HepG2 (cell line): ENCODE measurements around the gene BLOC1S4. TPM values are rescaled to one million over a fixed set of nuclear protein-coding genes. Genes with fewer than 3 reads are reported as not detected.
A peak's percentile ranks its signal among the peaks of the same experiment; 100 is the strongest.

Experiments used
- ATAC-seq: fragments of 200-7000 bp; cut with Tn5 transposase; 3 replicates; pipeline ENCODE4 v1.9.1; 2020; ENCODE audit warnings: mild to moderate bottlenecking, moderate library complexity
- BruUV-seq: library from RNA; stranded (reverse); fragments of 400-500 nt; replicated peaks from 2 replicates; lab custom pipeline; 2021; lab: Mats Ljungman, UMichigan
- CTCF ChIA-PET: fragments of 300-600 bp; formaldehyde crosslinking; extraction: SDS; loops from one replicate; lab custom pipeline; 2021; ENCODE audit warnings: low total read pairs, inconsistent platforms, low intra/inter-chr PET ratio; lab: Yijun Ruan, JAX
- POLR2A ChIA-PET: fragments of 350-600 bp; sonication (Branson Sonifier 250); formaldehyde crosslinking; loops from one replicate; lab custom pipeline; 2020; ENCODE audit warnings: antibody characterized with exemption, inconsistent platforms; lab: Yijun Ruan, JAX
- DNase-seq: peaks from one replicate; pipeline ENCODE4 v3.0.0-alpha.2; 2015; ENCODE audit warnings: low spot score
- FAIRE-seq: peaks from 3 replicates; lab custom pipeline; 2011; peaks lifted over from hg19 to GRCh38; lab: Jason Lieb, UNC
- H2AFZ ChIP-seq: one replicate; pipeline ENCODE4 v1.6.1; 2011; ENCODE audit warnings: low read length, inconsistent platforms
- H3K27ac ChIP-seq: fragments of 300-600 bp; 3 replicates; pipeline ENCODE4 v1.8.0; 2011; ENCODE audit warnings: mixed run types, mild to moderate bottlenecking, mixed read lengths, low read length, inconsistent platforms; ENCODE audit not compliant: insufficient read depth; ENCODE audit errors: extremely low read length
- H3K27me3 ChIP-seq, 2 experiments: fragments of 200-600 bp in 1 of 2; 2 replicates in 1 of 2; 3 replicates in 1 of 2; pipeline versions ENCODE4 v1.6.0 to v1.8.0; 2011; ENCODE audit warnings: low read length in 2 of 2, mild to moderate bottlenecking in 2 of 2, moderate library complexity in 2 of 2, inconsistent platforms in 1 of 2; ENCODE audit not compliant: insufficient read depth in 2 of 2, control insufficient read depth in 1 of 2
- H3K36me3 ChIP-seq, 2 experiments: fragments of 200-600 bp in 1 of 2; replicated peaks in 1 of 2; 2 replicates in 1 of 2; 3 replicates in 1 of 2; pipeline versions ENCODE4 v1.5.1 to v1.8.0; 2011; ENCODE audit warnings: low read length in 2 of 2, inconsistent platforms in 1 of 2; ENCODE audit not compliant: insufficient read depth in 2 of 2, control insufficient read depth in 1 of 2
- H3K4me1 ChIP-seq: 2 replicates; pipeline ENCODE4 v1.5.1; 2012; ENCODE audit warnings: low read length, inconsistent platforms; ENCODE audit not compliant: insufficient read depth
- H3K4me2 ChIP-seq: 2 replicates; pipeline ENCODE4 v1.6.0; 2011; ENCODE audit warnings: low read depth, low read length, inconsistent platforms
- H3K4me3 ChIP-seq, 3 experiments: fragments of 200-600 bp in 1 of 3; sonication (generic), shearing (Covaris generic) in 1 of 3; replicated peaks in 1 of 3; 2 replicates each; pipeline ENCODE4 v1.5.1; 2011 to 2016; ENCODE audit warnings: low read length in 3 of 3, inconsistent platforms in 2 of 3, low read depth in 2 of 3, mild to moderate bottlenecking in 2 of 3, control low read depth in 1 of 3, mixed read lengths in 1 of 3; ENCODE audit not compliant: insufficient read depth in 1 of 3
- H3K79me2 ChIP-seq: one replicate; pipeline ENCODE4 v1.6.1; 2011; ENCODE audit warnings: low read length, inconsistent platforms; ENCODE audit not compliant: insufficient read depth
- H3K9ac ChIP-seq: 2 replicates; pipeline ENCODE4 v1.6.0; 2011; ENCODE audit warnings: mild to moderate bottlenecking, low read depth, low read length, inconsistent platforms; ENCODE audit not compliant: insufficient read depth
- H3K9me3 ChIP-seq: 2 replicates; pipeline ENCODE4 v1.5.1; 2012; ENCODE audit warnings: mild to moderate bottlenecking, low read length
- H4K20me1 ChIP-seq: 2 replicates; pipeline ENCODE4 v1.6.0; 2011; ENCODE audit warnings: inconsistent platforms, mild to moderate bottlenecking, low read length, moderate library complexity; ENCODE audit not compliant: insufficient read depth
- ARHGAP35 ChIP-seq: sonication (generic); formaldehyde crosslinking; IDR thresholded peaks from 2 replicates; pipeline ENCODE4 v1.9.0; 2022; ENCODE audit warnings: mild to moderate bottlenecking, inconsistent platforms, moderate library complexity, missing genetic modification reagents, borderline replicate concordance
- CEBPG ChIP-seq: IDR thresholded peaks from 2 replicates; pipeline ENCODE4 v1.6.1; 2016
- HMGA1 ChIP-seq: sonication (generic); formaldehyde crosslinking; conservative IDR thresholded peaks from 2 replicates; pipeline ENCODE4 v1.4.0; 2020; ENCODE audit warnings: missing genetic modification reagents
- HNRNPH1 ChIP-seq: fragments of 200-400 bp; formaldehyde crosslinking; optimal IDR thresholded peaks from 2 replicates; pipeline ENCODE3; 2017; ENCODE audit warnings: mild to moderate bottlenecking, low read depth, low read length
- LCORL ChIP-seq, 2 experiments: fragments of 450-650 bp in 1 of 2; sonication (generic) in 1 of 2; formaldehyde crosslinking in 1 of 2; IDR thresholded peaks; 2 replicates each; pipeline versions ENCODE4 v1.5.0 to v1.6.1; 2017 to 2020; ENCODE audit warnings: antibody characterized with exemption in 1 of 2, missing genetic modification reagents in 1 of 2
- MAFF ChIP-seq: IDR thresholded peaks from 2 replicates; pipeline ENCODE4 v1.6.1; 2011; ENCODE audit warnings: low read depth, low read length, improper control_type of control experiment
- NFE2 ChIP-seq: sonication (generic); formaldehyde crosslinking; IDR thresholded peaks from 2 replicates; pipeline ENCODE4 v1.4.0; 2020; ENCODE audit warnings: missing genetic modification reagents
- RBM22 ChIP-seq: fragments of 200-400 bp; formaldehyde crosslinking; optimal IDR thresholded peaks from 2 replicates; pipeline ENCODE3; 2017; ENCODE audit warnings: mild to moderate bottlenecking, low read length, moderate library complexity
- RFXAP ChIP-seq: sonication (generic); formaldehyde crosslinking; IDR thresholded peaks from 2 replicates; pipeline ENCODE4 v1.4.0; 2020; ENCODE audit warnings: missing genetic modification reagents, borderline replicate concordance
- THYN1 ChIP-seq: sonication (generic); formaldehyde crosslinking; IDR thresholded peaks from 2 replicates; pipeline ENCODE4 v1.8.1; 2023; ENCODE audit warnings: low read depth, mild to moderate bottlenecking, moderate library complexity, missing genetic modification reagents, borderline replicate concordance
- ZBTB7A ChIP-seq: sonication (generic); formaldehyde crosslinking; IDR thresholded peaks from 2 replicates; pipeline ENCODE4 v1.8.0; 2022; ENCODE audit warnings: mild to moderate bottlenecking, missing genetic modification reagents
- ZNF17 ChIP-seq: sonication (generic); formaldehyde crosslinking; IDR thresholded peaks from 2 replicates; pipeline ENCODE4 v1.5.0; 2020; ENCODE audit warnings: mild to moderate bottlenecking, missing genetic modification reagents
- ZNF251 ChIP-seq: sonication (generic); formaldehyde crosslinking; IDR thresholded peaks from 2 replicates; pipeline ENCODE4 v1.9.0; 2021; ENCODE audit warnings: mild to moderate bottlenecking, missing genetic modification reagents
- ZNF33A ChIP-seq: sonication (generic); formaldehyde crosslinking; IDR thresholded peaks from 2 replicates; pipeline ENCODE4 v1.5.1; 2020; ENCODE audit warnings: missing genetic modification reagents, mild to moderate bottlenecking, moderate library complexity, borderline replicate concordance
- ZNF350 ChIP-seq: sonication (generic); formaldehyde crosslinking; IDR thresholded peaks from 2 replicates; pipeline ENCODE4 v1.4.0; 2020; ENCODE audit warnings: mild to moderate bottlenecking, low read depth, missing genetic modification reagents, borderline replicate concordance
- ZNF367 ChIP-seq: sonication (generic); formaldehyde crosslinking; IDR thresholded peaks from 2 replicates; pipeline ENCODE4 v1.4.0; 2020; ENCODE audit warnings: missing genetic modification reagents, borderline replicate concordance
- ZNF44 ChIP-seq: sonication (generic); formaldehyde crosslinking; IDR thresholded peaks from 2 replicates; pipeline ENCODE4 v1.5.1; 2020; ENCODE audit warnings: mild to moderate bottlenecking, missing genetic modification reagents
- ZNF567 ChIP-seq: sonication (generic); formaldehyde crosslinking; IDR thresholded peaks from 2 replicates; pipeline ENCODE4 v1.8.1; 2023; ENCODE audit warnings: mild to moderate bottlenecking, missing genetic modification reagents, borderline replicate concordance
- ZNF607 ChIP-seq: sonication (generic); formaldehyde crosslinking; IDR thresholded peaks from 2 replicates; pipeline ENCODE4 v1.5.1; 2020; ENCODE audit warnings: missing genetic modification reagents, mild to moderate bottlenecking, borderline replicate concordance
- ZNF775 ChIP-seq: sonication (generic); formaldehyde crosslinking; IDR thresholded peaks from 2 replicates; pipeline ENCODE4 v1.4.0; 2020; ENCODE audit warnings: missing genetic modification reagents, mild to moderate bottlenecking, moderate library complexity, borderline replicate concordance
- ZNF782 ChIP-seq: sonication (generic); formaldehyde crosslinking; IDR thresholded peaks from 2 replicates; pipeline ENCODE4 v1.4.0; 2020; ENCODE audit warnings: missing genetic modification reagents, mild to moderate bottlenecking, borderline replicate concordance
- ZNF883 ChIP-seq: sonication (generic); formaldehyde crosslinking; IDR thresholded peaks from 2 replicates; pipeline ENCODE4 v1.5.1; 2020; ENCODE audit warnings: mild to moderate bottlenecking, missing genetic modification reagents; ENCODE audit errors: not compliant biosample characterization
- WGBS: methylation state at CpG from one replicate; pipeline ENCODE4 v1.1.6; 2017; ENCODE audit warnings: low lambda C conversion rate; 5-methylcytosine and 5-hydroxymethylcytosine counted together
- in situ Hi-C: cut with HindIII; loops from 2 replicates; pipeline ENCODE4 v1.10.0; 2017; ENCODE audit warnings: low pct_unique_long_range_greater_than_20kb; ENCODE audit not compliant: extremely low pct_ligation_motif_present
- intact Hi-C: fragments of 100-400 bp; cut with micrococcal nuclease; formaldehyde crosslinking; loops from one replicate; pipeline ENCODE4 v1.10.0; 2022; ENCODE audit not compliant: unreplicated experiment
- polyA plus RNA-seq, 8 experiments: library from polyadenylated mRNA; depleted of rRNA in 3 of 8; stranded (reverse) in 7 of 8; unstranded in 1 of 8; fragments of >200 nt; fragmentation: Illumina TruSeq in 4 of 8; extraction: Trizol in 4 of 8; gene quantifications; 2 replicates each; pipeline versions ENCODE4 v1.2.1 to v1.2.3, GENCODE V29; 2011 to 2016; ENCODE audit warnings: low read depth in 4 of 8, missing spikeins in 1 of 8, mixed read lengths in 1 of 8; ENCODE audit not compliant: insufficient read depth in 1 of 8
- total RNA-seq, 5 experiments: library from RNA; depleted of rRNA; stranded (reverse); fragments of >200 nt; fragmentation: Illumina TruSeq; extraction: Trizol; gene quantifications; 2 replicates each; pipeline ENCODE4 v1.2.3, GENCODE V29; 2016; ENCODE audit warnings: low read depth in 1 of 5
- TF ChIP-seq, protein P1 (sequence below): IDR thresholded peaks from 2 replicates; pipeline ENCODE4 v1.6.1; 2018; ENCODE audit warnings: missing genetic modification reagents, mild to moderate bottlenecking, missing compliant biosample characterization

Gene BLOC1S4
- total and polyA plus RNA-seq, 2 of the 13 experiments (the other 11 are each of a cell fraction or from before 2014, with no cell fraction given) = 15.5 to 20.9 TPM

DNA sequence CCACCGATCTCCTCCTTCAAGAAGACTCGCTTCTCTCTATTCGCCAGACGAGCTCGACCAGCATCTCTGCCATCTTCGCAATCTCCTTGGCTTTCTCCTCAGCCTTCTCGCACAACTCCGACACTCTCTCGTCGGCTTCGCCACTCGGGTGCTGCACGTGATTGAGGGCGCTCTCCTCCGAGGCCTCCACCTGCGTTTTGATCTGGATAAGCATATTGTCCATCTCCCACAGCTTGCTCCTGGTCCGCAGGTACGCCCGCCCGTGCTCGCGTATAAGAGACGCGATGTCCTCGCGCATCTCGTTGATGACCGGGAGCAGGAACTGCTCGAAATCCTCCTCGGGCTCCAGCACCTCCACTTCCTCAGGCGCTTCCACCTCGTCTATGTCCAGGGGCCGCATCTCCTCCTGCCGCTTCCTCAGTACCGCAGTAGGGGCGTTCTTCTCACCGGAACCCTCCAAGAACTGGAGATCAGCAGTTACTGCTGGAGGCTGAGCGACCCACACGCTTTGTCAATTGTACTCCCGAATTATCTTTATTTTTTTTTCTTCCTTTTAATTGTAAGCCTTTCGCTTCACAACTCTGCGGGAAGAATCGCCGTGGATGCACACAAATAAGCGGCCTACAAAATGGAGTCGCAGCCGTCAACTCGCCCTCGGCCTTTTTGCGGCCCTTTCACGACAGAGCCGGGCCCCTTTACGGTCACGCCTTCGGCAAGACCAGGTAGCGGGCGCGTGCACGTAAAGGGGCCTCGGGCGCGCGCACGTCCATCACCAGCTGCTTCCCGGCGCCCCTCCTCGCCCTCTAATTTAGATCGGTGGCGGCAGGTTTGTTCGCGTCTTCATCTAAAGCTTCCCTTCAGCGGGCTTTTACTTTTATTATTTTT, 6.5 kb upstream of the BLOC1S4 start, which contains the start of gene MRFAP1L1:
Gene MRFAP1L1, minus strand, starts transcription at position 636 of the 885 bp plus-strand sequence. Its CDS starts 236 bp downstream, at position 400.
- H3K36me3 ChIP-seq = no peaks in the 10 kb centered on the region; a peak in 1 of 5 replicates
- POLR2A ChIA-PET = interaction anchor here (0.8 to 2.6 kb wide), 19 partner anchors 10 to 358 kb away, joined by 3 to 25 read pairs (median 4); partner anchors contain the start of genes GRPEL1, MRFAP1, S100P and TBC1D14
- WGBS = under 1% methylated on average over 49 of the region's 72 CpGs
- H2AFZ ChIP-seq = peak within 1 kb of the TSS; percentile 83
- H4K20me1 ChIP-seq = peaks cover 12% of the 10 kb centered on the region; the same call in 1 of the 2 replicates
- DNase-seq (peak; percentile 91), ATAC-seq (peak; percentile 88), FAIRE-seq (peak; percentile 83)
- peak within 1 kb of the TSS; percentile 96 for H3K4me2 ChIP-seq
- TSS peak; percentile 84 for BruUV-seq
- peak within 1 kb of the TSS; percentile 84 for H3K9ac ChIP-seq
- H3K4me1 ChIP-seq = peaks cover 51% of the 10 kb centered on the region
- intact Hi-C loops (loop anchor here (1.0 kb wide), 1 partner anchor 36 kb away; no protein-coding TSS in a partner anchor), in situ Hi-C loops (no loop called here)
- peaks cover 52% of the 10 kb centered on the region for H3K79me2 ChIP-seq
- peaks cover 0 to 6% of the 10 kb centered on the region in 2 experiments; a peak in 1 of 5 replicates for H3K27me3 ChIP-seq
- H3K4me3 ChIP-seq = peak within 1 kb of the TSS; percentile 64 to 92 (median 90)
- CTCF ChIA-PET = no interaction called here
- peak within 1 kb of the TSS; percentile 65 for H3K27ac ChIP-seq
- H3K9me3 ChIP-seq = no peaks in the 10 kb centered on the region
- TF ChIP-seq ZNF350 (peak; percentile 69; the same call in 1 of the 2 replicates), ZNF775 (CRISPR knock-in tag) (no peak), NFE2 (CRISPR knock-in tag) (0 out of 2 replicates have a peak, but pooled peaks have one; percentile 3), ZNF17 (CRISPR knock-in tag) (no peak), ZNF883 (CRISPR knock-in tag) (no peak), LCORL (IDR thresholded peaks at IDR 0.05) (no peak), LCORL (CRISPR knock-in tag; IDR thresholded peaks at IDR 0.05) (no peak; the same call in 1 of the 2 replicates), ZBTB7A (CRISPR knock-in tag) (no peak; the same call in 1 of the 2 replicates), THYN1 (CRISPR knock-in tag) (no peak), CEBPG (no peak; the same call in 1 of the 2 replicates), RFXAP (CRISPR knock-in tag) (no peak), MAFF (no peak), ZNF33A (CRISPR knock-in tag) (no peak), HNRNPH1 (no peak), HMGA1 (CRISPR knock-in tag) (no peak), ZNF567 (no peak), RBM22 (no peak), ZNF782 (CRISPR knock-in tag) (peak; percentile 70; the same call in 1 of the 2 replicates), ZNF251 (CRISPR knock-in tag) (peak; percentile 74; the same call in 1 of the 2 replicates), ZNF607 (peak; percentile 6; the same call in 1 of the 2 replicates), ZNF367 (CRISPR knock-in tag) (no peak), ZNF44 (CRISPR knock-in tag) (no peak), ARHGAP35 (CRISPR knock-in tag) (no peak)
- TF ChIP-seq, protein P1, sequence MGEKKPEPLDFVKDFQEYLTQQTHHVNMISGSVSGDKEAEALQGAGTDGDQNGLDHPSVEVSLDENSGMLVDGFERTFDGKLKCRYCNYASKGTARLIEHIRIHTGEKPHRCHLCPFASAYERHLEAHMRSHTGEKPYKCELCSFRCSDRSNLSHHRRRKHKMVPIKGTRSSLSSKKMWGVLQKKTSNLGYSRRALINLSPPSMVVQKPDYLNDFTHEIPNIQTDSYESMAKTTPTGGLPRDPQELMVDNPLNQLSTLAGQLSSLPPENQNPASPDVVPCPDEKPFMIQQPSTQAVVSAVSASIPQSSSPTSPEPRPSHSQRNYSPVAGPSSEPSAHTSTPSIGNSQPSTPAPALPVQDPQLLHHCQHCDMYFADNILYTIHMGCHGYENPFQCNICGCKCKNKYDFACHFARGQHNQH (CRISPR knock-in tag) = no peak
